EL (cell line): ENCODE data around the gene STMND1.
A peak's percentile ranks its signal among the peaks of the same experiment; 100 is the strongest.

Experiments
- DNase-seq: peaks from one replicate; pipeline ENCODE4 v3.0.0-alpha.2; 2016

STMND1 gene

DNA sequence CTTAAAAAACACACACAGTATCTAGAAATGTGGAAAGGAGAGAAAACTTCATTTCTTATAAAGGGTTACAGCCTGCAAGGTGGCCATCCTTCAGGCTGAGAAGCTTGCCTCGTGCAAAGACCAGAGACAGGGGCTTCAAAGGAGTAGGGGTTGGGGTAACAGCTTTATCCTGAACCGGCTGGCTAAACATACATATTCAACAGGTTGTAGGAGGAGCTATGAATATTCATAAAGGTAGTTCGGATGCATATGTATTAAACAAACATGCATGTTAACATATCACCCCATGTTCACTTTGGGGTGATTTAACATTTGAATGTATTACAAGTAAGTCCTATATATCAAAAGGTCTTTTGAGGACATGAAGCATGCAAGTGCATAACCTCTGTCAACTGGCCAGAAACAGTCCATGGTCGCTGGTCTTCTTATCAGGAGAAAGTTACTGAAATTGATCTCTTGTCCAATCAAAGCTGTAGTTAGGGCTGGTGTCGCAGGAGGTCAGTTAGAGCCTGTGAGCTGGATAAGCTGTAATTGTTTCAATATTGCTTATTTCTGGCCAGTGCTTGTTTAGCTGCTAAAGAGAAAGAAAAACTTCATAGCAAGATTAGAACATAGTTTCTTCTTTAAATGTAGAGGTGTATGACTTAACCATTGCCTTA is 2.3 kb upstream of the STMND1 start:
- DNase-seq: no peak

DNA sequence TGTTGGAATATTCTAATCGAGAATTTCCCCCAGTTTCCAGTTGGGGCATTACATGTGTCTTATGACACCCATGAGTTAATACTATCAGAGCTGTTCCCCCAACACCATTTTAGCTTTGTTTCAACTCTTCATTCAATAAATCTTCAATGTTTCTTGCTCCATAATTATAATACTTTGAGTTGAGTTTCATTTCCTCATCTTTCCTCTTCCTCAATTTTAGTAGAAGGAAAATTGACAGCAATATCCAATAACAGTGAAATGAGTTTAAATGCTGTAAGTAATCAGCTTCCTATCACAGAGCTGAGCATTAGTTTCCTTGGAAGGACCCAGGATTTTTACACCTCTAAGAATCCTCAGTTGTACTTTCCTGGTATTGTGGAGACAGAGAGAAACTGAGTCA is 1.0 kb upstream of the STMND1 start:
- DNase-seq: no peak

DNA sequence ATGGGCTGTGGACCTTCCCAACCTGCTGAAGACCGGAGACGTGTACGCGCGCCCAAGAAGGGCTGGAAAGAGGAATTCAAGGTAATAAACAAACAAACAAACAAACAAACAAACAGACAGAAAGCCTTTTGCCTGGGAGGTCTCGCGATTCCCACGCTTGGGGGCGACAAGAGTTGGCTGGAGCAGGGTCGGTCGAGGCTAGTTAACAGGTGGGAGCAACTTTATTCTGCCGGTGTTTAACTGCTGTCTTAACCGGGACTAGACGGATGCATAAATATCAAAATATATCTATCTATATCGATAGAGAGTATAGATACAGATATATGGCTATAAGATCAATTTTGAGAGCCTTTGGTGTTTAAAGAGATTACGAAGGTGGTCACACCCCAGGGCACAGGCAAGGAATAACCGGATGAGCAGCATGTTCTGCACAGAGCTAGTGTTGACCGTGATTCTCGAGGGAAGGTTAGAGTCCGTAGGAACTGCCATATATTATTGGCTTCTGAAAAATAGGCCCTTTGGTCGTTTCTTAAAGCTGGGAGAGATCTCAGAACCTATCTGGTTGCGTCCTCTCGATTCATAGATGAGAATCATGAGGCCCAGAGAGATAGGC is 514 bp downstream of the STMND1 start:
- no peak for DNase-seq

DNA sequence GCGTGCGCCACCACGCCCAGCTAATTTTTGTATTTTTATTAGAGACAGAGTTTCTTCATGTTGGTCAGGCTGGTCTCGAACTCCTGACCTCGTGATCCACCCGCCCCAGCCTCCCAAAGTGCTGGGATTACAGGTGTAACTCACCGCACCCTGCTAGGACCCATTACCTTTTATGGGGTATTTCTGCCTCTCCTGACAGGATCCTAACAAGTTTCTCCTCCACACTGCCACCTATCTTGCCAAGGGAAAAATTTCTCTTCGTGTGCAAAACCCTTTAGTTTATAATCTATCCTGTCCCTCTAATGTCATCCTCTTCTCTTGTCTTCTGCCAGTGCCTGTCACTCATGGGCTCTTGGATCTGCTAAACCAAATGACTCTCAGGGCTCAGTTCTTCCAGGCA is 1.9 kb downstream of the STMND1 start:
- no peak for DNase-seq

DNA sequence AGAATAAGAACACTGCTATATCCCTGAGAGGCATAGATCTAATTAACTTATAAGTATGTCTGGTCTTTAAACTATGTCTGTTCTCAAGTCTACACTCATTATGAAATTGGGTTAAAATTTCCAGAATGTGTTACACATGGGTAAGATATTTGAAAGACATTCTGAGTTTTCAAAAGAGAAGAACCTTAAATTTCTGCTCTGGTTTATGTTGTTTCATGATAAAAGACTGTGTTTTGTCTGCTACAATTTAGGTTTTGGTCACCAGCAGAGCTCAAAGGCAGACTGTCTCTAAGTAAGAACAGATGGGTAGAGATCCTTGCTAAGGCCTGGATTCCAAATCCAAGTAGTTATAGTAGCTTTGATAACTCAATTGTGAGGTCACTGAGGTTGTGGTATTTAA is 6.0 kb downstream of the STMND1 start:
- DNase-seq: no peak

DNA sequence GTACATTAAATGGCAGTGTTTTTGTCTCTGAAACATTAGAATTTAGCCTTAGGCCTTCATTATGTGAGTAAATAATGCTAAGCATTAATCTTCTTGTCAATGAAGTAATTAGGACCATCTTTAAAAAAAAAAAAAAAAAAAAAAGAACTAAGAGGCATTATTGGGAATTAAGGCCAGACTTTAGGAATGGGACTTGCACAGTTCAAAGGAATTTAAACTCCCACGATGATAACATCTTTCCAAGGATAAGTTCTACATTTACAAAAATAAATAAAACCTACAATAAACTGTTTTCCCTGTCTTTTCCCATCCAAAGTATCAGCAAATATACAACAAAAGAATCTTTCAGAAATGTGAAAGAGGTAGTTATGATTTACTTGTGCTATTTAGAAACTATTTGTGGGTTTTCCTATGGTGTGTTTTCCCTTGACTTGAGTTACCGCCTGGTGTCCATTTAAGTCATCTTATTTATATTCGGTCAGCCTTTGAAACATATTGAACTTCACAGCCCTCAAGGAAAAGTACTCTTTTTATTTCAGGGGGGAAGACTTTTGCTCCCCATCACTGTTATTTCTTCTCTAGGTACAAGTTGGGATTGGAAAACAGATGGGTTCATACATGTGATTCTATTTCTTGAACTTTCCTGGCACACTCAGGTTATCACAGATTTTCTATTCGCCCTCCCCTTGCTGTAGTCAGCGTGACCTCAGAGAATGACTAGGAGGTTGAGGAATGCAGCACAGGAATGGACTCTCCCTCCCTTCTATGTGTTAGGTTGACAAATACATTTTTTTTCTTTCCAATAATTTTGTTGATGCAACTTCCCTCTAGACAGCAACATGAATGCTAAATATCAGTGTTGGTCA is 13.6 kb downstream of the STMND1 start:
- DNase-seq: peak; percentile 95

DNA sequence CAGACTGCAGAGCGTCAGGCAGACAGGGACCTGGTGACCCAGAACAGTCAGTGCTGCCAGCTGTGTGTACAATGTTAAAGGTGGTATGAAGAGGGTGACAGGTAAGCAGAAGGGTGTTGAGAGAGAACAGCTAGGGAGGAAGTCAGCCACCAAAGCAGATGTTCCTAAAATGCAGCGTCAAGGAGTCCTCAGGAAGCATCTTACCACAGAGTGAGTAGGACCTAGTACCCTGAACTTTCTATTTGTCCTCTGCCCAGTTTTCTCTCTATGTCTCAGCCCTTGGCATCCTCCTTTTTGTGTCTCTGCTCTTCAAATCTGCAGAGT is 14.2 kb downstream of the STMND1 start:
- no peak for DNase-seq

DNA sequence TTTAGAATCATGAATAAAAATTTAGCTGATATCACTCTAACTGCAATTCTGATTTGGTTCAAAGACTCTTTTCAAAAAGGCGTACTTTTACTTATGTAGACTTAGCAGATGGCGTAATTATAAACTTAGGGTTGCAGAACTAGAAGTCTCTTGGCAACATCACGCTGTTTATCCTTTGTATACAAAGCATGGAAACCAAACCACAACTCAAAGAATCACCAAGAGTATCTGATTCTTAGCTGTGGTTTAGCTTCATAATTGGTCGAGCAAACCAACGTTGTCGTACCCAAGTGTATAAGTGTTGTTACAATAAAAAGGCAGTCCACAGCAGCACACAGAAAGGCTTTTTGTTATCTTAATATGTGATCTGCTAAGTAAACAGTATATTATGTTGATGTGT is 18.2 kb downstream of the STMND1 start:
- DNase-seq: no peak

DNA sequence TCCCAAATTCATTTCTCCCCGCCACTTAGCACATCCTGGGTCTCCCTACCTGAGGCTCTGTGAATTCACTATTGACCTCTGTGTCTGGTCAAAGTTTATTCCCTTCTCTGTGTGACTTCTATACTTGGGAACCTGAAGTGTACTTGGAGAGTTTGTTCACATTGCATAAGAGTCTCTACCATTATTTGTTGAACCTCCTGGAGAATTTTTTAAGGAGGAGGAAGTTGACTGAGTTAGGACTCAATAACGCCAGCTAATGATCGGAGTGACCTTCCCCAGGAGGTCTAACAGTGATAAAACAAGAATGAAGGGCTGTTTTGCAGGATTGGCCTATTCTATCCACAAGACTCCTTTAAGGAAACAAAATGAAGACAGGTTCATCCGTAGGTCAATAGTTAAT is 23.6 kb downstream of the STMND1 start:
- no peak for DNase-seq

DNA sequence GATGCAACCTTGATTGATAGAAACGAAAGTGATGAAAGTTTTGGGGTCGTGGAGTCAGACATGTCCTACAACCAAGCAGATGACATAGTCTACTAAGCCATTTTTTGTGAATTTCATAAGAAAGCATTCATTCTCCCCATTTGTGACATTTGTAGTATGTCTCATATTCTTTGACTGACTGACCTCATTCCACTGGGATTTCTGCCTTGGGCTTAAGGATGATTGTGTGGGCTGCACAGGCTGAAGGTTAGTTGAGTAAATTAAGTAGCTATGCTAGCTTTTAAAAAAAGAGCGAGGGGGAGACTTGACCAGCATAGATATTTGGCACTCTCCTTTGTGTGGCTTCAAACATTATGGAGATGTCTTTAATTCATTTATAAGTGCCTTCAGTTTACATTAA is 28.9 kb downstream of the STMND1 start:
- peak; percentile 43 for DNase-seq

DNA sequence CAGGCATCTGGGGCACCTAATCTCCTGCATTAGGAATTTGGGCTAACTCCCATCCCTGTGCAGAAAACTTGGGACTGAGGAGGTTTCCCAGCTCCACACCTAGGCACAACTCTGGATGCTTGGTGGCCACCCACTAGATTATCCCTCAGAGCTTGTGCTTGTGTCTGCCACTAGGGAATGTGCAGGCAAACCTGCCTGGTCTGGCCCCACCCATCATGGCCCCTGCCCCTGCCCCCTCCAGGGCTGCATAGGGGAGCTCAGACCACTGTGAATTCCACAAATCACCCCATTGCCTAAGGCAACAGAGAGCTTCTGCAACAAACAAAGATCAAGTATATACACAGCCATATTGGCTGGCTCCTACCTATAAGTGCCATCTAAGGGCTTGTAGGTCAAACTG is 31.1 kb downstream of the STMND1 start:
- DNase-seq: no peak

DNA sequence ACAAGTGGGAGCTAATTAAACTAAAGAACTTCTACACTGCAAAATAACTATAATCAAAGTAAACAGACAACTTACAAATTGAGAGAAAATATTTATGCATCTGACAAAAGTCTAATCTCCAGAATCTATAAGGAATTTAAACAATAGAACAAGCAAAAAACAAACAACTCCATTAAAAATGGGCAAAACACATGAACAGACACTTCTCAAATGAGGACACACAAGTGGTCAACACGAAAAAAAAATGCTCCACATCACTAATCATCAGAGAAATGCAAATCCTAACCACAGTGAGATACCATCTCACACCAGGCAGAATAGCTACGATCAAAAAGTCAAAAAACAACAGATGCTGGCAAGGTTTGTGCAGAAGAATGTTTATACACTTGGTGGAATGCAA is 36.2 kb downstream of the STMND1 start:
- DNase-seq: no peak

DNA sequence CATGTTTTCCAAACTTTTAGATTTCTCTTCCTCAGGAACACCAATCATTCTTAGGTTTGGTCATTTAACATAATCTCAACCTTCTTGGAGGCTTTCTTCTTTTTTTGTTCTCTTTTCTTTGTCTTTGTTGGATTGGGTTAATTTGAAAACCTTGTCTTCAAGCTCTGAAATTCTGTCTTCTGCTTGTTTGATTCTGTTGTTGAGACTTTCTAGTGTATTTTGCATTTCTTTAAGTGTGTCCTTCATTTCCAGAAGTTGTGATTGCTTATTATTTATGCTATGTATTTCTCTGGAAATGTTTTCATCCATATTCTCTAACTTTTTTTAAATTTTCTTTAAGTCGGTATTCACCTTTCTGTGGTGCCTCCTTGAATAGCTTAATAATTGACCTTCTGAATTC is 42.2 kb downstream of the STMND1 start:
- no peak for DNase-seq

DNA sequence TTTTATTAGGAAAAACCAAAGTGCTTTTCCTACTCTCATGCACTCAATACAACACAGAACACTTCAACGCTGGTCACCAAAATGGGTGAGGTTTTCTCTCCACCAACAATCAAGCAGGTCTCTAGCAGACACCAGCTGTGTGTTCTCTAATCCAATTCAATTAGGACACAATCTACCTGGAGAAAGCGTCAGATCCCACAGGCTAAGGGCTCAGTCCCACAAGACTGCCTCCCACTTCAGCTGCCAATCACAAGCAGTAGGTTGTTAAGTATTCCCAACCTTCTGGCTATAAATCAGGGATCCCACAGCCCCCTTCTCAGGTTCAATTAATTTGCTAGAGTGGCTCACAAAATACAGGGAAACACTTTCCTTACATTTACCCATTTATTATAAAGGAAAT is 47.7 kb downstream of the STMND1 start:
- no peak for DNase-seq

DNA sequence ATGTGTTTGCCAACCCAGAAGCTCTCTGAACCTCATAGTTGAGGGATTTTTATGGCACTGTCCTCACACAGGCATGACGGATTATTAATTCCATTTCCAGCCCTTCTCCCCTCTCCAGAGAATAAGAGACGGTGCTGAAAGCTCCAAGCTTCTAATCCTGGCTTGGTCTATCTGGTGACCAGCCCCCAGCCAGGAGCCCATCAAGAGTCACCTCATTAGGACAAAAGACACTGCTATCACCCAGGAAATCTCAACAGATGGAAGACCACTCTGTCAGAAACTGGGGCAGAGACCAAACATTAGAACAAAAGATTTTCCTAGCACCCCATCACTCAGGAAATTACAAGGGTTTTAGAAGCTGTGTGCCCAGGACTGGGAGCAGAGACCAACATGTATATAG is 48.2 kb downstream of the STMND1 start:
- no peak for DNase-seq

DNA sequence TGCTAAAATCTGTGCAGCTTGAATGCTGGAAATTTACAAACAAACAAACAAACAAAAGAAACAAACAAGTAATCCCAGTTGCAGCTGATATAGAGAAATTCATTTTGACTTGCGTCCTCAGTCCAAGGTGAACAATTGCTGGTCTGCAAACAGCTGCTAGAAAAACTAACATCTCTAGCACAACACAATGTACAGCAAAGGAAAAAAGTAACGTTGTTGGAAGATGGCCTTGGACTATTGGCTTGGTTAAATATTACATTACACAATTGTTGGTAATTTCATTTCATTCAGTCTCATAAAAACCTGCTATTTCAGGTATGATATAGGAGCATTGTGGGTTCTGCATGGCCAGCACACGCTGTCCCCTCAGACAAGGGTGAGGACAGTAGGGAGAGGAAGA is 50.0 kb downstream of the STMND1 start:
- DNase-seq: no peak

DNA sequence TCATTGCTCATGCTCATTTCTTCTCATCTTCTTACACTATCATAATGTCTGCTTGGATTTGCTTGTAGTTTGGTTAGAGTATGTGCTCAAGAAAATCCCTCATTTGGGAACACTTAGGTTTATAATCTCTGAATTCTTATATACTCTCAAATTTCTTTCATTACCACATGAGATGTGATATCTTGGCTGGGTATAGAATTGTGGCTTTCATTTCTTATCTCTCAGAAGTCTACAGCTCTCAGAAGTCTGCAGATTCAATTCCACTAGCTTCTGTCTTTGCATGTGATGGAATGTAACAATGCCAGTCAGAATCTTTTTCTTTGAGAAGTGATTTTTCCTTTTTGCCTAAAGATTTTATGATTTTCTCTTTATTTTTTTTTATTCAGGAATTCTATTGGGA is 50.9 kb downstream of the STMND1 start:
- DNase-seq: no peak

DNA sequence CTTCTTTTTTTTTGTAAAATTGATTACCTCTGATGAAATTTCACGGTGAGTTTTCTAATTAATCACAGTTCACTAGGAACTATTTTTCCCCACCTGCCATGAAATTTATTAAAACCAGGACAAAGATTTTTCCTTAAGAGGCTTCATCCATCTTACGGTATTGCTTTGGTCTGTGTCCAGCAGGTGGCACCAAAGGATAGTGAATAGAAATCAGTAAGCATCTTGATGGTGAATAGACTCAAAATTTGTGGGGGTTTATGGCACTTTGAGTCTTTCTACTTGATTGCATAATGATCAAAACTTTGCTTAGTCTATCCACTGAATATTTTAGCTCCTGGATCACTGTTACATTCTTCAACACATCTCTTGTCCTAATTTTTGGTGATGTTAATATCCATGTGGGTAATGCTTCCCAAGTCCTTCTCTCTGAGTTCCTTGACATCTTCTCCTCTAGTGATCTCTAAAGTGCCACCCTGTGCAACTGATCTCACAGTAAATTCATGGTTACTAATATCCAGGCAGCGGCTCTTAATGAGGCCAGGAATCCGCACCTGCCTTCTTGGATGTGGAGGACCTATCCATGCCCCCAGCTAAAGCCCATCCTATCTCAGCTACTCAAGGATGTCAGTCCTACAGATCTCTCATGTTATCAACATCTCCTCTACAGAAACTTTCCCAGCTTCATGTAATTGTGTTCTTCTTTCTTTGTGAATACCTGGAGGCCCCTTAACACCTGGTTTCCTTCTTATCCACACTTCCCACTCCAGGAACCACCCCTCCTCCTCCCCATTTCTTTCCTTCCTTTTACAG is 54.5 kb downstream of the STMND1 start:
- peak; percentile 83 for DNase-seq

DNA sequence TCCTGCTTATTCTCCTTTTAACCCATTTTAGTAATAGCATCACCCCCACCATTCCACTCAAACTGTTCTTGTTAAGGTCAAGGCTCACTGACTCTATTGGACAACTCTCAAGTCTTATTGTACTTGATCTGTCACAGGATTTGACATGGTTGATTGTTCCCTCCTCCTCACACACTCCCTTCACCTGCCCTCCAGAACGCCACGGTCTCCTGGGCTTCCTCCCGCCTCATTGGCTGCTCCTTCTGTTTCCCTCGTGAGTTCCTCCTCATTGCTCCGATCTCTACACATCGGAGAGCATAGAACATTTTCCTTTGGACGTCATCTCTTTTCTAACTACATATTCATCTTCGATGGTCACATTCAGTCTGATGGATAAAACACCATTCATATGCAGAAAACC is 55.1 kb downstream of the STMND1 start:
- DNase-seq: no peak

DNA sequence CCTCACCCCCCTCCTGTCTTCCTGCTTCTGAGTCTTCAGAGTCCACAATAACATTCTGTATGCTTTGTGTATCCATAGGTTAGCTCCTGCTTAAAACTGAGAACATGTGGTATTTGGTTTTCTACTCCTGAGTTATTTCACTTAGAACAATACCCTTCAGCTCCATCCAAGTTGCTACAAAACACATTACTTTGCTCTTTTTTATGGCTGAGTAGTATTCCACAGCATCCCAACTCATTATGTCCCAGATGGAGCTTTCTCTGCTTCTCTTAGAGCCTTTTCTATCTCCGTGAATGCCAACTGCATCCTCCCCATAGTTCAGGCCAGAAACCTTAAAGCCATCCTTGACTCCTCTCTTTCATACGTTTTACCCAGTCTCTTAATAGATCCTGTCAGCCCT is 55.8 kb downstream of the STMND1 start:
- no peak for DNase-seq

DNA sequence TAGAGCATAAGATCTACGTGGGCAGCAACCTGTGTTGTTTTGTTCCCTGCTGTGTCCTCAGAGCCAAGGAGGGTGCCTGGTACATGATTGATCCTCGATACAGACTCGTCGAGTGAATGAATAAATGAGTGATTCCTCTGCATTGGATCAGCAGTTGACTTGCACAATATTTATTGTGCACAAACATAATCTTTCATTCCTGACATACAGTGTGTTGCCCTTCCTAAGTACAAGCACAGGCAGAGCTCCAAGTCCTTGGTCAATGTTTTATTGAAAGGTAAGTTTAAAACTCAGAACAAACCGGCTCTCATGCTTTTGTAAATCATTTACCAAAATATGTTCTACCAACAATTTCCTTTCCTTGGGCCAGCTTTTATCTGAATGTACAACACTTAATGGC is 57.4 kb downstream of the STMND1 start:
- DNase-seq: no peak

DNA sequence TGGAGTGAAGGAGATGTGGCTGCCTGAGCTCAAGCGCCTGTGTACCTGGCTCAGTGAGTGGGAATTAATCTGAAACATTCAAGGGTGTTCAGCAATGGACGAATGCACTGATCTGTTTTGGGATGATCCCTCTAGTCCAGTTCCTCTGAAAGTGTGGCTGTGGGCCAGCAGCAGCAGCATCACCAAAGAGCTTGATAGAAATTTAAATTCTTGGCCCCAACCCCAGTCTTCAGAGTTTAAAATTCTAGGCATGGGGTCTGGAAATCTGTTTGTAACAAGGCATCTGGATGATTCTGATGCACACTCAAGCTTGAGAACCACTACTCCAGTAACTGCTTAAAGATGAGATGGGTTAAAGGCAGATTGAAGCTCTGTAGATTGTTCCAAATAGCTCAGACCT is 59.2 kb downstream of the STMND1 start:
- no peak for DNase-seq

DNA sequence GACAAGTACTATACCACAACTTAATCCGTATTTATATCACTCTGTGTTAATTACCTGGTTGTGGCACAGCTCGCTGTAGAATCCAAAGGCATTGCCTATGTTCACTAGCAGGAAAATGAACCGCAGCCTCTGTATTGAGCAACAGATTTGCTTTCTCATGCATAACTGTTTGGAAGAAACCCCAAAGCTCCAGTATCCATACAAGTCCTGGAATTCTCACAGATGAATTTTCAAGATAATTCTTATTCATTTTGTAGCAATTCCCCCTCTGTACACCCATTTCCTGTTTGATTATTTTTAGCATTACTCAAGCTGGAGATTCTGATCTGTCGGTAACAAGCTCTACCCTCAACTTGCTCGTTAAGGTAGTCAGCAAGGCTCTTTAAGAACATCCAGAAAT is 63.5 kb downstream of the STMND1 start:
- DNase-seq: peak; percentile 77
